Measurements from ENCODE around the gene NME7.
A peak's percentile ranks its signal among the peaks of the same experiment; 100 is the strongest.

Gene NME7

GRCh38 chr1:169105434-169106094 lies 262.0 kb downstream of the NME7 start:
- peak; percentile 82 for DNase-seq (ENCODE audit: low spot score)
- Histone ChIP-seq H3K27ac (peak overlapping the region; percentile 80 to 90), H3K4me3 (peak overlapping the region; percentile 85)
- TF ChIP-seq, protein P1, sequence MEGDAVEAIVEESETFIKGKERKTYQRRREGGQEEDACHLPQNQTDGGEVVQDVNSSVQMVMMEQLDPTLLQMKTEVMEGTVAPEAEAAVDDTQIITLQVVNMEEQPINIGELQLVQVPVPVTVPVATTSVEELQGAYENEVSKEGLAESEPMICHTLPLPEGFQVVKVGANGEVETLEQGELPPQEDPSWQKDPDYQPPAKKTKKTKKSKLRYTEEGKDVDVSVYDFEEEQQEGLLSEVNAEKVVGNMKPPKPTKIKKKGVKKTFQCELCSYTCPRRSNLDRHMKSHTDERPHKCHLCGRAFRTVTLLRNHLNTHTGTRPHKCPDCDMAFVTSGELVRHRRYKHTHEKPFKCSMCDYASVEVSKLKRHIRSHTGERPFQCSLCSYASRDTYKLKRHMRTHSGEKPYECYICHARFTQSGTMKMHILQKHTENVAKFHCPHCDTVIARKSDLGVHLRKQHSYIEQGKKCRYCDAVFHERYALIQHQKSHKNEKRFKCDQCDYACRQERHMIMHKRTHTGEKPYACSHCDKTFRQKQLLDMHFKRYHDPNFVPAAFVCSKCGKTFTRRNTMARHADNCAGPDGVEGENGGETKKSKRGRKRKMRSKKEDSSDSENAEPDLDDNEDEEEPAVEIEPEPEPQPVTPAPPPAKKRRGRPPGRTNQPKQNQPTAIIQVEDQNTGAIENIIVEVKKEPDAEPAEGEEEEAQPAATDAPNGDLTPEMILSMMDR (IDR thresholded peaks at IDR 0.05), result no peak

- Histone ChIP-seq H3K4me3 (peak overlapping the region; percentile 85), H3K27ac (peak overlapping the region in 1 of 2 donors; percentile 90)
- DNase-seq (ENCODE audit: low spot score), result no peak
- TF ChIP-seq, protein P1 (IDR thresholded peaks at IDR 0.05), result no peak
These were observed 262.5 kb downstream of the NME7 start for GRCh38 chr1:169105087-169105433.

GRCh38 chr1:169103480-169103893 lies 264.1 kb downstream of the NME7 start:
- DNase-seq (ENCODE audit: low spot score), result no peak

GRCh38 chr1:169103002-169103401 lies 264.6 kb downstream of the NME7 start:
- Histone ChIP-seq H3K27ac (peak overlapping the region in 1 of 2 donors; percentile 39), H3K4me3 (no peak overlapping the region)
- no peak for DNase-seq (ENCODE audit: low spot score)
- TF ChIP-seq, protein P1 (IDR thresholded peaks at IDR 0.05), result no peak

More at GRCh38 chr1:169103480-169103893, 264.1 kb downstream of the NME7 start:
- TF ChIP-seq, protein P1 (IDR thresholded peaks at IDR 0.05), result no peak
- H3K4me3 ChIP-seq, result no peak overlapping the region
- peak overlapping the region in 1 of 2 donors; percentile 39 for H3K27ac ChIP-seq

- Histone ChIP-seq H3K4me3 (no peak overlapping the region), H3K27ac (peak overlapping the region in 1 of 2 donors; percentile 39)
- no peak for DNase-seq (ENCODE audit: low spot score)
- TF ChIP-seq, protein P1 (IDR thresholded peaks at IDR 0.05), result no peak
These were observed 265.0 kb downstream of the NME7 start for GRCh38 chr1:169102567-169102966.

- TF ChIP-seq, protein P1 (IDR thresholded peaks at IDR 0.05), result no peak
- Histone ChIP-seq H3K27ac (no peak overlapping the region), H3K4me3 (no peak overlapping the region)
- DNase-seq (ENCODE audit: low spot score), result no peak
These were observed 266.9 kb downstream of the NME7 start for GRCh38 chr1:169100651-169101088.

- H3K27ac ChIP-seq, result no peak overlapping the region
- no peak for DNase-seq (ENCODE audit: low spot score)
- H3K4me3 ChIP-seq, result no peak overlapping the region
- TF ChIP-seq, protein P1 (IDR thresholded peaks at IDR 0.05), result no peak
These were observed 267.4 kb downstream of the NME7 start for GRCh38 chr1:169100208-169100607.
